Activated CD8-positive, alpha-beta T cell treated with anti-CD3 and anti-CD28 coated beads, Interleukin-2, amount 10 ng/mL, durations not matched to agents 7 days and 5 days (primary cell): ENCODE data around the gene DTX1. TPM values are rescaled to one million over a fixed set of nuclear protein-coding genes. Genes with fewer than 3 reads are reported as not detected.
A peak's percentile ranks its signal among the peaks of the same experiment; 100 is the strongest.

Source experiments
- ATAC-seq: fragments of 150-1000 bp; cut with Tn5 transposase; one replicate; pipeline ENCODE4 v1.10.0; 2021; ENCODE audit warnings: moderate library complexity
- CTCF ChIA-PET: fragments of 350-600 bp; sonication (Branson Sonifier 250); formaldehyde crosslinking; loops from one replicate; lab custom pipeline; 2021; ENCODE audit warnings: antibody characterized with exemption; lab: Charles Lee
- POLR2A ChIA-PET: fragments of 350-600 bp; sonication (Branson Sonifier 250); formaldehyde crosslinking; loops from one replicate; lab custom pipeline; 2021; ENCODE audit warnings: antibody characterized with exemption; lab: Charles Lee
- DNase-seq: peaks from one replicate; pipeline ENCODE4 v3.0.0-alpha.2; 2020
- H3K27ac Mint-ChIP-seq: one replicate; pipeline ENCODE4 v1.8.0; 2021; ENCODE audit warnings: mild to moderate bottlenecking, mixed read lengths
- H3K27me3 Mint-ChIP-seq: one replicate; pipeline ENCODE4 v1.8.0; 2021; ENCODE audit warnings: low read depth, mixed read lengths
- H3K36me3 Mint-ChIP-seq: one replicate; pipeline ENCODE4 v1.8.0; 2021; ENCODE audit warnings: low read depth, mixed read lengths
- H3K4me1 Mint-ChIP-seq: one replicate; pipeline ENCODE4 v1.8.0; 2021; ENCODE audit warnings: low read depth, mixed read lengths
- H3K4me3 Mint-ChIP-seq: one replicate; pipeline ENCODE4 v1.8.0; 2021; ENCODE audit warnings: mild to moderate bottlenecking, mixed read lengths
- H3K9me3 Mint-ChIP-seq: one replicate; pipeline ENCODE4 v1.8.0; 2022; ENCODE audit warnings: mixed read lengths; ENCODE audit not compliant: insufficient read depth
- total RNA-seq, 2 experiments: library from RNA; stranded (reverse); gene quantifications; one replicate each; pipeline ENCODE4 v1.2.3, GENCODE V29; 2021

DTX1 gene
- total RNA-seq, 2 experiments from 2014 or later, result not detected

DNA sequence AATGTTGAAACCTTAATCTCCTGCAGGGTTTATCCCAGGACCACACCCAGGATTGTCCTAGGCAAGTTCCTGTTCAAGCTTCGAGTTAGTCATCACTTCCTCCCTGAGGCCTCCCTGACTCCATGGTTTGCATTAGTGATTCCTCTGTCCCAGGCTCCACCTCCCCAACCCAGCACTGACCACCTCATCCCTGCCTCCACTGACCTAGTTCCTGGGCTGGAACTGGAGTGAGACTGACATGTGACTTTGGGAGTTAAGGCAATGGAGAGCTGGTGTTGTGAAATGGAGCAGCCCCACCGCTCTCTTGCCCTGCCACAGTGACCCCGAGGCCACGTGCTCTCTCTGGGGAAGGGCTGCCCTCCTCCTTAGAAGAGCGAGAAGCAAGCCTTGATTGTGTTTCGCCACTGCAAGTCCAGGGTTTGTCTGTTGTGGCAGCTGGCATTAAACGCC is 15.8 kb upstream of the DTX1 start:
- H3K27ac Mint-ChIP-seq, result no peak overlapping the region
- POLR2A ChIA-PET, result no interaction called here
- peaks cover 10% of the 10 kb centered on the region for H3K27me3 Mint-ChIP-seq
- H3K9me3 Mint-ChIP-seq, result no peaks in the 10 kb centered on the region
- ATAC-seq, result no peak
- DNase-seq, result no peak
- no peak overlapping the region for H3K4me3 Mint-ChIP-seq
- H3K4me1 Mint-ChIP-seq, result no peaks in the 10 kb centered on the region
- no peaks in the 10 kb centered on the region for H3K36me3 Mint-ChIP-seq
- CTCF ChIA-PET, result interaction anchor here (0.9 to 2.1 kb wide), 3 partner anchors 11 to 134 kb away, joined by 3 to 8 read pairs (median 3); no protein-coding TSS in a partner anchor

- Mint-ChIP-seq H3K9me3 (no peaks in the 10 kb centered on the region), H3K27ac (no peak overlapping the region), H3K4me1 (no peaks in the 10 kb centered on the region), H3K4me3 (no peak overlapping the region), H3K36me3 (no peaks in the 10 kb centered on the region), H3K27me3 (peaks cover 14% of the 10 kb centered on the region)
- ATAC-seq (no peak), DNase-seq (no peak)
- CTCF ChIA-PET, result interaction anchor here (2.1 kb wide), 1 partner anchor 57 kb away, joined by 8 read pairs; no protein-coding TSS in a partner anchor
- POLR2A ChIA-PET, result no interaction called here
These were observed 15.0 kb upstream of the DTX1 start for GRCh38 chr12:113041560-113041959.

DNA sequence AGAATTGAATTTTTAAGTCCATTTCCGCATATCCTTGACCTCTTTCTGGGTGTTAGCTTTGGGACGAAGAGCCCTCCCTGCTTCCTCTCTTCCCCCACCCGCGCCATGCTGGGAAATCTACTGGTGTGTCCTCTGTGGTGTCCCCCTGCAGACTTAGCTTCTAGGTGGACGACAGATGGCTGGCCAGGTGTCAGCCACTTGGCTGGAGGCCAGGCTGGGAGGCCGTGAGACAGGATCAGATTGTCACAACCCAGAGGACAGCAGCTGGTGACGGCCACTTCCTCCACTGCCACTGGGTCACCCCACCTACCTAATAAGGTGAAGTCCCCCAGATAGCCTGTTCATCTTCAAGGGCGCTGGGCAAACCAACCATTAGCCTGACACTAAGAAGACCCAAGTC is 13.3 kb upstream of the DTX1 start:
- DNase-seq (no peak), ATAC-seq (no peak)
- peaks cover 14% of the 10 kb centered on the region for H3K27me3 Mint-ChIP-seq
- H3K4me3 Mint-ChIP-seq, result no peak overlapping the region
- no peak overlapping the region for H3K27ac Mint-ChIP-seq
- H3K9me3 Mint-ChIP-seq, result no peaks in the 10 kb centered on the region
- no peaks in the 10 kb centered on the region for H3K36me3 Mint-ChIP-seq
- POLR2A ChIA-PET, result no interaction called here
- H3K4me1 Mint-ChIP-seq, result no peaks in the 10 kb centered on the region
- CTCF ChIA-PET, result interaction anchor here (0.6 kb wide), 1 partner anchor 405 kb away, joined by 3 read pairs; no protein-coding TSS in a partner anchor

DNA sequence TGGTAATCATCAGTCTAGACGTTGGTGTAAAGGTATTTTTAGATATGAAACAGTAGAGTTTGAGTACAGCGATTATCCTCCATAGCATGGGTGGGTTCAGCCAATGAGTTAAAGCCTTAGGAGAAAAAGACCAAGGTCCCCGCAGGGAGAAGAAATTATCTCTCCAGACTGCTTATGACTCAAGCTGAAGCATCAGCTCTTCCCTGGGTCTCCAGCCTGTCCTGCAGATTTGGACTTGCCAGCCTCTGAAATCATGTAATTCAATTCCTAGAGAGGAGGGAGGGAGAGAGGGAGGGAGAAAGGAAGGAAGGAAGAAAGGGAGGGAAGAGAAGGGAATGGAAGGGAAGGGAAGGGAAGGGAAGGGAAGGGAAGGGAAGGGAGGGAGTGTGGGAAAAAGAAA is 12.0 kb upstream of the DTX1 start:
- Mint-ChIP-seq H3K36me3 (no peaks in the 10 kb centered on the region), H3K4me3 (no peak overlapping the region), H3K4me1 (no peaks in the 10 kb centered on the region), H3K27ac (no peak overlapping the region), H3K9me3 (no peaks in the 10 kb centered on the region), H3K27me3 (peaks cover 14% of the 10 kb centered on the region)
- ATAC-seq, result no peak
- ChIA-PET POLR2A (no interaction called here), CTCF (interaction anchor here (0.9 to 1.1 kb wide), 3 partner anchors 128 to 380 kb away, joined by 3 read pairs; no protein-coding TSS in a partner anchor)
- DNase-seq, result no peak

DNA sequence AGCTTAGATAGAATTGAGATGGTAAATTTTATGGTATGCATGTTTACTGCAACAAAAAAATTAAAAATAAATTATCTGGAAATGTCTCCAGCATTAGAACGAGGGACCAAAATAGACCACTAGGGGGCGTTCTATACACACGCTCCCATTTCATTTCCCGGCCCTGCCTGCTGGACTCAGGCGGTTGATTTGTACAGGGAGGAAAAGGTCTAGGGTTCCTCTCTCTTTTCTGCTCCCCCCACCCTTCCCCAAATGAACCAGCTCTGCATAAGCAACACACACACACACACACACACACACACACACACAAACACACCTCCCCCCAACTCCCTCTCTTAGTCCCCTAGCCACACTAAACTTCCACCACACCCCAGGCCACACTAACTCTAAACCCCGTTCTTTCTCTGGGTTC is 7.8 kb upstream of the DTX1 start:
- POLR2A ChIA-PET, result interaction anchor here (0.6 kb wide), 1 partner anchor 12 kb away, joined by 3 read pairs; no protein-coding TSS in a partner anchor
- H3K4me3 Mint-ChIP-seq, result no peak overlapping the region
- no peak overlapping the region for H3K27ac Mint-ChIP-seq
- DNase-seq, result peak; percentile 80
- CTCF ChIA-PET, result interaction anchor here (0.8 to 4.5 kb wide), 20 partner anchors 11 to 189 kb away, joined by 3 to 53 read pairs (median 4); partner anchors contain the start of gene OAS1
- ATAC-seq, result peak; percentile 88
- H3K36me3 Mint-ChIP-seq, result no peaks in the 10 kb centered on the region
- H3K4me1 Mint-ChIP-seq, result no peaks in the 10 kb centered on the region
- H3K9me3 Mint-ChIP-seq, result no peaks in the 10 kb centered on the region
- peaks cover 10% of the 10 kb centered on the region for H3K27me3 Mint-ChIP-seq

- peaks cover 14% of the 10 kb centered on the region for H3K27me3 Mint-ChIP-seq
- no peak overlapping the region for H3K4me3 Mint-ChIP-seq
- H3K9me3 Mint-ChIP-seq, result no peaks in the 10 kb centered on the region
- POLR2A ChIA-PET, result no interaction called here
- no peak for DNase-seq
- H3K27ac Mint-ChIP-seq, result no peak overlapping the region
- no peak for ATAC-seq
- H3K36me3 Mint-ChIP-seq, result no peaks in the 10 kb centered on the region
- no peaks in the 10 kb centered on the region for H3K4me1 Mint-ChIP-seq
- CTCF ChIA-PET, result interaction anchor here (0.6 to 4.5 kb wide), 9 partner anchors 40 to 143 kb away, joined by 3 to 53 read pairs (median 4); partner anchors contain the start of genes OAS1 and RASAL1
These were observed 6.4 kb upstream of the DTX1 start for GRCh38 chr12:113049976-113050742.

GRCh38 chr12:113050795-113051194 is 5.7 kb upstream of the DTX1 start:
- POLR2A ChIA-PET, result no interaction called here
- H3K4me3 Mint-ChIP-seq, result no peak overlapping the region
- no peak overlapping the region for H3K27ac Mint-ChIP-seq

DNA sequence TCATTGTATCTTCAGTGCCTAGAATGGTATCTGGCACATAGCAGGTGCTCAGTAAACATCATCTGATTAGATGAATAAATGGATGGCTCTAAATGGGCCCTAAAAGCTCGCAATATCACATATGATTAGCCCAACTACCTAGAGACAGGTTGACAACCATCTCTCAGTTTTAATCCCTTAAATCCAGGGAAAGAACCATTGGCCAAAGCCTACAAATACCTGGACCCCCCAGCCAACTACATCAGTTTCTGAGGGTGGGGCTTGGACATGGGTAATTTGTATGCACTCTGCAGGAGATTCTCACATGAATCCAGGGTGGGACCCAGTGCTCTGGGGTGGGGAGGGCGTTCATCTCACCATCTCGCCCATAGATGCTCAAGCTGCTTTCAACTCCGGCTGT is 4.8 kb upstream of the DTX1 start:
- ChIA-PET POLR2A (no interaction called here), CTCF (interaction anchor here (1.3 to 4.5 kb wide), 6 partner anchors 49 to 122 kb away, joined by 3 to 53 read pairs (median 4); partner anchors contain the start of gene RASAL1)
- H3K4me3 Mint-ChIP-seq, result no peak overlapping the region
- no peak overlapping the region for H3K27ac Mint-ChIP-seq
- no peaks in the 10 kb centered on the region for H3K4me1 Mint-ChIP-seq
- DNase-seq (no peak), ATAC-seq (no peak)
- H3K36me3 Mint-ChIP-seq, result no peaks in the 10 kb centered on the region
- H3K27me3 Mint-ChIP-seq, result peaks cover 23% of the 10 kb centered on the region
- no peaks in the 10 kb centered on the region for H3K9me3 Mint-ChIP-seq

More at GRCh38 chr12:113050795-113051194, 5.7 kb upstream of the DTX1 start:
- H3K4me1 Mint-ChIP-seq, result no peaks in the 10 kb centered on the region
- CTCF ChIA-PET, result interaction anchor here (1.5 to 4.5 kb wide), 5 partner anchors 49 to 123 kb away, joined by 3 to 53 read pairs (median 4); partner anchors contain the start of gene RASAL1
- ATAC-seq, result no peak
- H3K9me3 Mint-ChIP-seq, result no peaks in the 10 kb centered on the region
- no peak for DNase-seq
- peaks cover 20% of the 10 kb centered on the region for H3K27me3 Mint-ChIP-seq
- no peaks in the 10 kb centered on the region for H3K36me3 Mint-ChIP-seq

GRCh38 chr12:113052326-113052725 is 4.2 kb upstream of the DTX1 start:
- CTCF ChIA-PET, result interaction anchor here (0.6 to 4.5 kb wide), 5 partner anchors 46 to 102 kb away, joined by 3 to 53 read pairs (median 3); partner anchors contain the start of gene RASAL1
- DNase-seq (no peak), ATAC-seq (no peak)
- no peaks in the 10 kb centered on the region for H3K9me3 Mint-ChIP-seq
- H3K27ac Mint-ChIP-seq, result no peak overlapping the region
- no peak overlapping the region for H3K4me3 Mint-ChIP-seq
- POLR2A ChIA-PET, result no interaction called here
- H3K36me3 Mint-ChIP-seq, result no peaks in the 10 kb centered on the region
- peaks cover 23% of the 10 kb centered on the region for H3K27me3 Mint-ChIP-seq
- H3K4me1 Mint-ChIP-seq, result no peaks in the 10 kb centered on the region

GRCh38 chr12:113054948-113055486 is 1.5 kb upstream of the DTX1 start:
- ATAC-seq (no peak), DNase-seq (no peak)
- H3K27me3 Mint-ChIP-seq, result peaks cover 23% of the 10 kb centered on the region
- POLR2A ChIA-PET, result no interaction called here
- H3K4me1 Mint-ChIP-seq, result no peaks in the 10 kb centered on the region
- CTCF ChIA-PET, result interaction anchor here (1.6 to 1.8 kb wide), 3 partner anchors 44 to 98 kb away, joined by 4 to 7 read pairs (median 4); no protein-coding TSS in a partner anchor
- H3K36me3 Mint-ChIP-seq, result no peaks in the 10 kb centered on the region
- no peak overlapping the region for H3K4me3 Mint-ChIP-seq
- H3K27ac Mint-ChIP-seq, result no peak overlapping the region
- no peaks in the 10 kb centered on the region for H3K9me3 Mint-ChIP-seq

- peak overlapping the region; percentile 31 for H3K4me3 Mint-ChIP-seq
- H3K4me1 Mint-ChIP-seq, result no peaks in the 10 kb centered on the region
- ChIA-PET CTCF (interaction anchor here (1.0 to 1.3 kb wide), 2 partner anchors 14 to 42 kb away, joined by 3 read pairs; no protein-coding TSS in a partner anchor), POLR2A (no interaction called here)
- DNase-seq (no peak), ATAC-seq (no peak)
- H3K36me3 Mint-ChIP-seq, result no peaks in the 10 kb centered on the region
- no peaks in the 10 kb centered on the region for H3K9me3 Mint-ChIP-seq
- no peak overlapping the region for H3K27ac Mint-ChIP-seq
- peaks cover 23% of the 10 kb centered on the region for H3K27me3 Mint-ChIP-seq
These were observed 743 bp upstream of the DTX1 start for GRCh38 chr12:113055594-113056380.
